Adipose tissue (tissue), 3 donors: ENCODE measurements around the gene THOC6. TPM values are rescaled to one million over a fixed set of nuclear protein-coding genes. Genes with fewer than 3 reads are reported as not detected.
"Not testable (repeated sequence)": the region's sequence is repeated elsewhere in the genome, so short reads cannot be mapped to it uniquely, and the experiment has no call there.

Experiments used
- H3K27ac ChIP-seq: one replicate; pipeline ENCODE4 v1.5.1; 2013; ENCODE audit warnings: low read depth, low read length
- WGBS, 3 donors: extraction: QIAGEN DNeasy Blood & Tissue Kit; methylation state at CpG; one replicate each; pipeline ENCODE4 v1.1.7; 2013; 5-methylcytosine and 5-hydroxymethylcytosine counted together
- polyA plus RNA-seq, 3 donors: library from polyadenylated mRNA; stranded (reverse); fragments of 200-250 nt; gene quantifications; one replicate each; pipeline ENCODE4 v1.2.3, GENCODE V29; 2013
- donor health status: healthy with polysubstance abuse.
- donor health status: Bipolar disorder and iron deficiency.
- donor health status: healthy.

Gene THOC6
- polyA plus RNA-seq, 3 donors: 11.3 to 25.2 (median 24.8) TPM

DNA sequence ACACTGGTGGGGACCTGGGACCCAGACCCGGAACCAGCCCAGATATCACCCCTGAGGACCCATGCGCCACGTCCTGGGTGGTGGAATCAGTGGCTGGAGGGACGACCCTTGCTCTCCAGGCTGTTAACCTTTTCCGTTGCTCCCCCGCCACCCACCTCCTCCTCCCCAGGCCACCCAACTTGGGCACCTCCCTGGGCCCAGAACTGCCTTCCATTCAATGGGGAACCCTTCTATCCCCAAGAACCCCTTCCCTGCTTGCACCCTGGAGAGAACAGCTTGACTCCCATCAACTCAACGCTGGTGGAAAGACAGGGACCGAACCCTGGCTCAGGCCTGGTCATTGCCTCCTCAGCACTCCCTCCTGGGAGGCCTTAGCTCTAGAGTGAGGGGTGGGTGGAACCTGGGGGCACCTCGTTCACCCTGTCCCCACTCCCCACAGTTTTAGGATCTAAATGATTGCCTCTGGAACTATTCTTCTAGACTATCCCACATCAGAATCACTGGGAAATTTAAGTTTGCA is 35.9 kb downstream of the THOC6 start:
- H3K27ac ChIP-seq: no peak overlapping the region
- 55 to 61% (median 56%) methylated on average over 9 of the region's 9 CpGs for WGBS, 3 donors

DNA sequence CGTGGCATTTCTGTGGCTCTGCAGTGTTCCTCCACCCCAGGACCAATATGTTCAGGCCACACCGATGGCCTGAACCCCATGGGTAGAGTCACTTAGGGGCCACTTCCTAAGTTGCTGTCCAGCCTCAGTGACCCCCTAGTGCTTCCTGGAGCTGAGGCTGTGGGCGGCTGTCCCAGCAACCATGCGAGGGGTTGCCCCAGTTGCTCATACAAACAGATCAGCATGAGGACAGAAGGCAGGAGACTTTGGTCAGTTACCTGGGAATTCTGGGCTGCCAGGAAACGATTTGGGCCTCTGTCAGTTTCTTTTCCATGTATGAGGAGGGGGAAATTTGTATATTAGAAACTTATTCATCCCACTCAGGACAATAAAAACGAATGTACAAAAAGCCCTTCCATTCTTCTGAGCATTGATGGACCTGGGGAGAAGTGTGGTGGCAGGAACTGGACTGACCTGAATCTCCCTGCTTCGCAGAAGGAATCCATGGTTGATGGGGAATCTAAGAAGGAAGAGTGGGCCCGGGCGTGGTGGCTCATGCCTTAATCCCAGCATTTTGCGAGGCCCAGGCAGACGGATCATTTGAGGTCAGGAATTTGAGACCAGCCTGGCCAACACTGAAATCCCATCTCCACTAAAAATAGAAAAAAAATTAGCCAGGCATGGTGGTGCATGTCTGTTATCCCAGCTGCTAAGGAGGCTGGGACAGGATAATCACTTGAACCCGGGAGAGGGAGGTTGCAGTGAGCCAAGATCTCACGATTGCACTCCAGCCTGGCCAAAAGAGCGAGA is 36.7 kb downstream of the THOC6 start:
- 83 to 87% (median 86%) methylated on average over 14 of the region's 14 CpGs for WGBS, 3 donors
- no peak overlapping the region for H3K27ac ChIP-seq

DNA sequence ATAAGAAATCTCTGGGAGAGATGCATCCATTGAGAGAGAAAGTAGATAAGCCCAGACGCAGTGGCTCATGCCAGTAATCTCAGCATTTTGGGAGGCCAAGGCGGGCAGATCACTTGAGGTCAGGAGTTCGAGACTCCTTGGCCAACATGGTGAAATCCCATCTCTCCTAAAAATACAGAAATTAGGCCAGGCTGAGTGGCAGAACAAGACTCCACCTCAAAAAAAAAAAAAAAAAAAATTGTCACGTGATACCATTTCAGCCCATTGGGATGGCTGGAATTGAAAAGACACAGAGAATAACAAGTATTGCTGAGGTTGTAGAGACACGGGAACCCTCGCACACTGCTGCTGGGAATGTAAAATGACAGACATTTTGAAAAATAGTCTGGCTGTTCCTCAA is 38.7 kb downstream of the THOC6 start:
- 81 to 87% (median 86%) methylated on average over 6 of the region's 6 CpGs for WGBS, 3 donors
- no peak overlapping the region for H3K27ac ChIP-seq

DNA sequence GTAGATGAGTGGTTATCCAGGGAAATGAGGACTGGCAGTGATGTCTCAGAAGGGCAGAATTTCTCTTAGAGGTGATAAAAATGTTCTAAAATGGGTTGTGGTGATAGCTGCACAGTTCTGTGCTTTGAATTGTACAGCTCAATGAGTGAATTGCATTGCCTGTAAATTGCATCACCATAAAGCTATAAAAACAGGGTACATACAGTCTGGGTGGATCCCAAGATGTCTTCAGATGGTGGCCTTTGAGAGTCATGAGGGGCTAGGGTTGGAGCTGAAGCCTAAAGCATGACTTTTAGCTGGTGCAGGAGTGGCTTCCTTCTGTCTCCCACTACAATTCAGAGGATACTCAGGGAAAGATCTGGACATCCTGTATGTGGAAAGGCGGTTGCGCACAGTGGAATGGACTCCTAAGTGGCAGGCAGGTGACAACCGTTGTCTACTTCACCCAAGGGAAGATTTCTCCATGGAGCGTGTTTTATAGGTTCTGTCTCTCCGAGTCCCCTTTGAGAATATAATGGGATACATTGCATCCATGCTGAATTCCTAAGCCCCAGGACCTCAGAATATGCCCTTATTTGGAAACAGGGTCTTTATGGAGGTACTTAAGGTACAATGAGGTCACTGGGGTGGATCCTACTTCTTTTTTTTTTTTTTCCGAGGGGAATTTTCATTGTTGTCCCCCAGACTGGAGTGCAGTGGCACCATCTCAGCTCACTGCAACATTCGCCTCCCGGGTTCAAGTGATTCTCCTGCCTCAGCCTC is 40.0 kb downstream of the THOC6 start:
- H3K27ac ChIP-seq: no peak overlapping the region
- 92 to 98% (median 93%) methylated on average over 8 of the region's 8 CpGs for whole genome bisulfite sequencing, 3 donors

DNA sequence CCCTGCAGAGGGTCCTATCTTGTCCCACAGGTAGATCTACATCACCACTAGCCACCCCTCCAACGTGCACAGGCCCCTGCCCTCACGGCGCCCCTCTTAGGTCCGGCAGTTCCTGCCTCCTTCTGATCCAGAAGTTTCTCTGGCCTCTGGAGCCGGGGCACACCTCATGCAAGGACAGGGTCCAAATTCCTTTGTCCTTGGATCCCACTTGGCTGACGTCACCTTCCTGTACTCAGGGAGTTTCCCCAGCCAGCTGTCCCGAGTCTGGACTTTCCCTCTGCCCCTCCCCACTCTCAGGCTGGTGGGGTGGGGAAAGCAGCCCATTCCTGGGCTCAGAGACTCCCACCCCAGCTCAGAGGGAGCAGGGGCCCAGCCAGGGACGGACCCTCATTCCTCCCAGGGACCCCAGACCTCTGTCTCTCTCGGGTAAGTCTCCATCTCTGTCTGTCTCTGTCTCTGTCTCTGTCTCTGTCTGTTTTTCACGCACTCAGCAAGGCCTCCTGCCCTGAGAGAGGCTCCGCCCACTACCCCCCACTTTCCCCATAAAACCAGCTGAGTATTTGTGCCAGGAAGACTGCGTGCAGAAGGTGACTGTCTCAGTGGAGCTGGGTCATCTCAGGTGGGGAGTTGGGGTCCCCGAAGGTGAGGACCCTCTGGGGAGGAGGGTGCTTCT is 41.4 kb downstream of the THOC6 start, which contains the start of gene IL32:
IL32 (plus strand) TSS at position 572 of the 673 bp plus-strand sequence. CDS start 172 bp downstream, outside the sequence.
- 33 to 45% (median 34%) methylated on average over 13 of the region's 13 CpGs for WGBS, 3 donors

DNA sequence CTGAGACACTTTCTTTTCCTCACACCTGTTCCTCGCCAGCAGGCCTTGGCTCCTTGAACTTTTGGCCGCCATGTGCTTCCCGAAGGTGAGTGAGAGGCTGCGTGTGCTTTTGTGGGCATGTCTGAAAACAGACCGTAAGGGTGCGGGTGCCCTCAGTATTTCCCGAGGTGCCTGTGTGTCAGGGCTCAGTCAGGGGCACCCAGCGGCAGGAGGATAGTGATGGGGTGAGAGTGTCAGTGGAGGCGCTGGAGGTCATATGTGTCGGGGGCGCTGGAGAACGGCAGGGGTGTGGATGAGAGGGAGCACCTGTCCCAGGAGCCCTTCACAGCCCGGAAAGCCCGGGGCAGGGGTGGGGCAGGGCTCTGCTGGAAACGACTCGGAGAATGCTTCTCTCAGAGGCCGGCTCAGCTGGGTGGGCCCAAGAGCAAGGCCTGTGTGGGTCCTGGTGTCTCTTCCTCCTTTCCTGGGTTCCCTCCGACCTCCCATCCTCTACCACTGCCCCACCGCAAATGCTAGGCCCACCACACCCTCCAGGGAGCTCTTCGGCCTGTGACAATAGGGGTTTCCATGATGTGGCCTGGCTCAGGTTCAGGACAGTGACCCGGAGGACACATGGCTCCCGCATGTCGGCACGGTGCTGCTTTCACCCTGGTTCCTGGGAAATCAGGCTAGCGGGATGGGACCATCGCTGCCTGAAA is 42.1 kb downstream of the THOC6 start:
- WGBS, 3 donors: 55 to 61% (median 58%) methylated on average over 26 of the region's 26 CpGs
- no peak overlapping the region for H3K27ac ChIP-seq

More for the DNA sequence above, 41.4 kb downstream of the THOC6 start, which contains the start of gene IL32:
- no peak within 1 kb of the TSS for H3K27ac ChIP-seq

DNA sequence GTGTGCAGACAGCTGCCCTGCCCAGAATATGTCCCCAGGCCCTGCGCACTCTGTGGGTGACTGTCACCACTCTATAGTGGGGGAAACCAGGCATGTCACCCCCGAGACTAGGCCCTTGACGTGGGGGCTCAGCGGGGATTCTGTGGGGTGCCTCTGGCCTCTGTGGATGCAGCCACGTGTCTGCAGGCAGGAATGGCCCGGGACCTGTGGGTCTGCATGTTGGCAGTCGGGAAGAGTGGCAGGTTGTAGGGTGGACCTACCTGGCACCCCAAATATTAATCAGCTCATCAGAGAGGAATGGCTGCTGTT is 42.6 kb downstream of the THOC6 start:
- no peak overlapping the region for H3K27ac ChIP-seq
- WGBS, 3 donors: 73 to 79% (median 74%) methylated on average over 7 of the region's 7 CpGs

DNA sequence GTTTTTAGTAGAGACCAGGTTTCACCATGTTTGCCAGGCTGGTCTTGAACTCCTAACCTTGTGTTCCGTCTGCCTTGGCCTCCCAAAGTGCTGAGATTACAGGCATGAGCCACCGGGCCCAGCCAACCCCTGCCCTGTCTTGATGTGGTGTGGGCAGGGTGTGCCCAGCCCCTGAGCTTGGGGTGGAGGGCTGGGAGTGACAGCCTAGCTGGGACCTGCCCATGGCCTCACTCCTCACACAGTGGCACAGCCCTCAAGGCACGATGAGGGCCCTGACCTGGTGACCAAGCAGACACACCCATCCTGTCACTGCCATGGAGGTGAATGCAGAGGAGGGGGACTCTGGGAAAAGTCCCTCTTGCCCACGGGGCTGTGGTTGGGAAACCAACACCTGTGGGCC is 44.7 kb downstream of the THOC6 start:
- H3K27ac ChIP-seq: no peak overlapping the region
- 58 to 74% (median 68%) methylated on average over 4 of the region's 4 CpGs for WGBS, 3 donors

DNA sequence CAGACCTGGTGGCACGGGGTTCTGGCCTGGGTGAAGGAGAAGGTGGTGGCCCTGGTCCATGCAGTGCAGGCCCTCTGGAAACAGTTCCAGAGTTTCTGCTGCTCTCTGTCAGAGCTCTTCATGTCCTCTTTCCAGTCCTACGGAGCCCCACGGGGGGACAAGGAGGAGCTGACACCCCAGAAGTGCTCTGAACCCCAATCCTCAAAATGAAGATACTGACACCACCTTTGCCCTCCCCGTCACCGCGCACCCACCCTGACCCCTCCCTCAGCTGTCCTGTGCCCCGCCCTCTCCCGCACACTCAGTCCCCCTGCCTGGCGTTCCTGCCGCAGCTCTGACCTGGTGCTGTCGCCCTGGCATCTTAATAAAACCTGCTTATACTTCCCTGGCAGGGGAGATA is 45.3 kb downstream of the THOC6 start:
- 88 to 93% (median 88%) methylated on average over 10 of the region's 11 CpGs for WGBS, 3 donors

DNA sequence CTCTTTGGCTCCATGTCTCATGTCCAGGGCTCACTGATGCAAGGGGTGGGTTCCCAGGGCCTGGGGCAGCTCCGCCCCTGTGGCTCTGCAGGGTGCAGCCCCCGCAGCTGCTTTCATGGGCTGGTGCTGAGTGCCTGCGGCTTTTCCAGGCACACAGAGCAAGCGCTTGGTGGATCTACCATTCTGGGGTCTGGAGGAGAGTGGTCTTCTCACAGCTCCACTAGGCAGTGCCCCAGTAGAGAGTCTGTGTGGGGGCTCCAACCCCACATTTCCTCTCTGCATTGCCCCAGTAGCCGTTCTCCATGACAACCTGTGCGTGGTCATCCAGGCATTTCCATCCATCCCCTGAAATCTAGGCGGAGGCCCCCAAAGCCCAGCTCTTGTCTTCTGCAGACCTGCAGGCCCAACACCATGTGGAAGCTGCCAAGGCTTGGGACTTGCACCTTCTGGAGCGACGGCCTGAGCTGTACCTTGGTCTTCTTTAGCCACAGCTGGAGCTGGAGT is 46.8 kb downstream of the THOC6 start:
- 84 to 90% (median 90%) methylated on average over 9 of the region's 9 CpGs for WGBS, 3 donors
- no peak overlapping the region for H3K27ac ChIP-seq

More for the DNA sequence above, 45.3 kb downstream of the THOC6 start:
- not testable (repeated sequence) for H3K27ac ChIP-seq

DNA sequence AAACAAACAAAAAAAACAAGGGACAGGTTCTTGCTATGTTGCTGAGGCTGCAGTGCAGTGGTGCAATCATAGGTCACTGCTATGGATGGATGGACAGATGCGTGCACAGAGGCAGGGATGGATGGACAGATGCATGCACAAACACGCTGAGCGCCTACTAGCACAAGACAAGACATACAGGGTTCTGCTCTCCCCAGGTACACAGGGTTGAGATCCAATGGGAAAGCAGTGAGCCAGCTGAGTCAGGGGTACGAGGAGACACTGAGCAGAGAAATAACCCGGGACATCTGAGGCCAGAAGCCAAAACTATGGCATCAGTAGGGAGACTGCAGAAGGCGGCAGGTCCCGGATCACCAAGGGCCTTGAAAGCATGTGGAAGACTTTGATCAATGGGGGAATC is 47.8 kb downstream of the THOC6 start:
- 77 to 90% (median 90%) methylated on average over 7 of the region's 7 CpGs for WGBS, 3 donors
- H3K27ac ChIP-seq: no peak overlapping the region

DNA sequence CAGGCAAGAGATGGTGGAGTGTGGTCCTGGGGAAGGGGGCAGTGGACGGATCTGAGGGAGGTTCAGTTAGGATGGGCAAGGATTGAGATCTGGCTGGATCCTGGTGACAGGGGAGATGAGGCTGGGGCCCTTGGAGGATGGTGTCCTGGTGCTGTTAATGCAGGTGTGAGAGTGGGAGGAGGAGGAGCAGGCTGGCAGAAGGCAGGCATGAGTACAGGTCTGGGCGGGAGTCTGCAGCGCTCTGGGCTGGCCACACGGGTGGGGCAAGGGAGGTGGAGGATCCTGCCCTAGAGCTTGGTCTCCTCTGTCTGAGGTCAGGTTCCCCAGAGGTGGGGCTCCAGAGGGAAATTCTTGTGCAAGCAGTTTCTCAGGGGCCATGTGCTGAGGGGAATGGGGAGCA is 48.3 kb downstream of the THOC6 start:
- WGBS, 3 donors: 38 to 67% (median 48%) methylated on average over 3 of the region's 4 CpGs
- H3K27ac ChIP-seq: not testable (repeated sequence)

DNA sequence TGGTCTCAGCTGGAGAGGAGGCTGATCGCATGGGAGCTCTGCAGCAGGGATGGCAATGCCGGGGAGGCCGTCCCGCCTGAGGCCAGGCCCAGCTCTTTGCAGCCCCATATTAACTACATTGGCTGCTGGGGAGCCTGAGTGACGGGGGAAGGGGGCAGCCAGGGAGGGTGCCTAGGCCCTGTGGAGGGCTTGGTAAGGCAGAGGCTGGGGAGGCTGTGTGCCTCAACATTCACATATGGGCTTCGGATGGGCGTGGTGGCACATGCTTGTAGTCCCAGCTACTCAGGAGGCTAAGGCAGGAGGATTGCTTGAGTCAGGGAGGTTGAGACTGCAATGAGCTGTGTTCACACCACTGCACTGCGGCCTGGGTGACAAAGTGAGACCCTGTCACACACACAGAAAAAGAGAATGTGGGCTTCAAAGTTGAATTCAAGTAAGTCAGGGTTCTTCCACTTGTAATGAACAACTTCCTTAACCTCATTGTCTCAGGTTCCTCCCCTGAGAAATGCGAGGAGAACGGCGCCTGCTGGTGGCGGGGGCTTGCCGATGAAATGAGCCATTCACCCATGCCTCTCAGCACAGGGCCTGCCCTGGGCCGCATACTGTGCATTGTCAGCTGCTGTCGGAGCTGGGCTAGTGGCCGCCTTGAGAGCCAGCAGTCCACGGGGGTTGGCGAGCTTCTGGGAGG is 48.9 kb downstream of the THOC6 start:
- H3K27ac ChIP-seq: not testable (repeated sequence)
- WGBS, 3 donors: 56 to 62% (median 60%) methylated on average over 1 to 15 of the region's 18 CpGs

DNA sequence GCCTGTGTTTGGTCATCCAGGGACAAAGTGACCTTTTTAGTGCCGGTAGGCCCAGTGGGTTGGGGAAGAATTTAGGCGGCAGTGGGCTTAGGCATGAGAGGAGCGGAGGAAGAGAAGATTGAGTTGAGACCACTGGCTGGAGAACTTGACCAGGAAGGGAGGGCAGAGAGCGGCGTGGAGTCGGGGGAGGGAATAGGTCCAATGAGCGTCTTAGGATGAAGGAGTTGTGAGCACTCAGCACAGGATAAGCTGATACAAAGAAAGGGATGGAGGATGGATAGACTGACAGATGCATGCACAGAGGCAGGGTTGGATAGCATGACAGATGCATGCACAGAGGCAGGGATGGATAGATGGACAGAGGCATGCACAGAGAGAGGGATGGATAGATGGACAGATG is 49.6 kb downstream of the THOC6 start:
- WGBS, 3 donors: 80 to 91% (median 86%) methylated on average over 7 of the region's 7 CpGs
- H3K27ac ChIP-seq: no peak overlapping the region

DNA sequence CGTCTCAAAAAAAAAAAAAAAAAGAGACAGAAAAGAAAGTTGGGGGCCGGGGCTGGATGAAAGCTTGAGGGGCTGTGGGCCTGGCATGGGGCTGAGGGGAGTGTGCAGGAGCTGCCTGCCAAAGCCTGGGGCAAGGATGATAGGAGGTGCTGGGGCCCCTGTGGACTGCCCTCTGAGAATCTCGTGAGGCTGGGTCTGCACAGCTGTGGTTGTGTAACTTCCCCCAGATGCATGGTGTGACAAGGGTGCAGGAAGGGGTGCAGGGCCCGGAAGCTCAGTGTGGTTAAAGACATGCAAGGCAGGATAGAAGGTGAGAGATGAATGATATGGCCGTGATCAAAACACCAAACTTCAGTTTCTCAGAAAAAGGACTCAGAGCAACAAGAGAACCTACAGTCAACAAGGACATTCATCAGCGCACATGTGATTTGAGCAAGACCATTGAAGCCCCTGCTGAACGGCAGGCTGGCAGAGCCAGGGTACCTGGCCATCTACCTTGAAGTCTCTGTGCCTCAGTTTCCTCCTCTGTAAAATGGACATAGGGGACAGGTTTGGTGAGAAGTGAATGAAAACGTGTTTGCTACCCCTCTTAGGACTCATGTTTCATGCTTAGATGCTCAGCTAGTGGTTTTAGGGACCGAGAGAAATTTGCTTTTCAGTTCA is 51.2 kb downstream of the THOC6 start:
- WGBS, 3 donors: 45 to 64% (median 49%) methylated on average over 8 to 9 of the region's 9 CpGs
- H3K27ac ChIP-seq: no peak overlapping the region

DNA sequence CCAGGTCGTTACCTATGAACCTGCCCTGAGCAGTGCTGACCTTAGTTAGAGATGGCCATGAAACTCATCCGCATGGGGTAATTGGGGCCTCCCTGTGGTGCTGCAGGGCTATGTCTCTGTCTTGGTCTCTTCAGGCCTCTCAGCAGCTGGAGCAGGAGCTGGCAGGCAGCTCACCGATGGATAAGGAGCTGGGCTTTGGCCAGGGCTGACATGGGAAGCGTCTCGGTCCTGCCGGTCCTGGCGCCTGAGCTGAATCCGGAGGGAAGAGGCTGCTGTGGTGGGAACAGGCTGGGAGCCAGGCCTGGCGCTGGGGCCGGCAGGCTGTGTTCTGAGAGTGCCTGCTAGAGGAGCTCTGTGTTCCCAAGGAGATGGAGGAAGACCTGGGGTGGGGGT is 51.7 kb downstream of the THOC6 start:
- H3K27ac ChIP-seq: no peak overlapping the region

DNA sequence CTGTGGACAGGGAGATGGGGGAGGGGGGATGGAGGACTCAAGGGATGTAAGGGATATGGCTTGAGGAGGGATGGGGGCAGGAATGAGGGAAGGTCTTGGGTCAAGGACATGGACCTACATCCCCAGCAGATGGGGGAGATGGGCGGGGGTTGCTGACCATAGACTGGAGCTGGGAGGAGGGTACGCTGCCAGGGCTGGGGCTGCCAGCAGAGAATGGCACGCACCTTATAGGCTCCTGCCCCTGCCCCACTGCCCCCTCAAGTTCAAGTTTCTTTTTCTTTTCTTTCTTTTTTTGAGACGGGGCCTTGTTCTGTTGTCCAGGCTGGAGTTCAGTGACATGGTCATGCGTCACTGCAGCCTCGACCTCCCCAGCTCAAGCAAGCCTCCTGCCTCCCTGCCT is 52.1 kb downstream of the THOC6 start:
- not testable (repeated sequence) for H3K27ac ChIP-seq
- 78 to 90% (median 89%) methylated on average over 6 of the region's 6 CpGs for WGBS, 3 donors

More for the DNA sequence above, 51.7 kb downstream of the THOC6 start:
- WGBS, 3 donors: 37 to 53% (median 43%) methylated on average over 10 of the region's 10 CpGs
